Choroid plexus epithelial cell (primary cell): ENCODE data around the gene CDC45.

Source experiments
- DNase-seq: peaks from one replicate; pipeline ENCODE4 v3.0.0-alpha.2; 2010; ENCODE audit warnings: low read depth
- H3K4me3 ChIP-seq: 2 replicates; pipeline ENCODE4 v1.5.1; 2011; ENCODE audit warnings: low read depth, mild to moderate bottlenecking, control low read depth, low read length, moderate library complexity
- TF ChIP-seq, protein P1 (sequence below): conservative IDR thresholded peaks from 2 replicates; pipeline ENCODE4 v1.5.1; 2011; ENCODE audit warnings: low read depth, mild to moderate bottlenecking, control low read depth, inconsistent platforms, low read length, moderate library complexity

CDC45 gene

DNA sequence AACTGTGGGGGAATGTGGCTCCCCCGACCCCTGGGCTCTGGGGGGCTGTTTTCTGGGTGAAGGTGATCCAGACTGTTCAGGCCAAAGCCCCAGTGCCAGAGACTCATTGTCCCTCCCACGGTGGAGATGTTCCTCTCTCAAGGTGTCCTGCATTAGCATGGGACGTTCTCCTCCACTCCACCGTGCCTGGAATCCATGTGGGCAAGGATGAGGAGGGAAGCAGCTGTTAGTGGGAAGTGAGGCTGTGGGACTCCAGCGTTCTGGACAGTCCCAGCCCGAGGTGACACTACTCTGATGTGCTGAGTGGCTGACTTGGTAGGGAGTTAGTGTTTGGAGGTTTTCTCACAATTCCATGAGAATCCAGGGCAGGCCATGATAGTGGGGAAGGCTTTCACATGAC lies 75.9 kb downstream of the CDC45 start:
- H3K4me3 ChIP-seq = no peak overlapping the region
- TF ChIP-seq, protein P1, sequence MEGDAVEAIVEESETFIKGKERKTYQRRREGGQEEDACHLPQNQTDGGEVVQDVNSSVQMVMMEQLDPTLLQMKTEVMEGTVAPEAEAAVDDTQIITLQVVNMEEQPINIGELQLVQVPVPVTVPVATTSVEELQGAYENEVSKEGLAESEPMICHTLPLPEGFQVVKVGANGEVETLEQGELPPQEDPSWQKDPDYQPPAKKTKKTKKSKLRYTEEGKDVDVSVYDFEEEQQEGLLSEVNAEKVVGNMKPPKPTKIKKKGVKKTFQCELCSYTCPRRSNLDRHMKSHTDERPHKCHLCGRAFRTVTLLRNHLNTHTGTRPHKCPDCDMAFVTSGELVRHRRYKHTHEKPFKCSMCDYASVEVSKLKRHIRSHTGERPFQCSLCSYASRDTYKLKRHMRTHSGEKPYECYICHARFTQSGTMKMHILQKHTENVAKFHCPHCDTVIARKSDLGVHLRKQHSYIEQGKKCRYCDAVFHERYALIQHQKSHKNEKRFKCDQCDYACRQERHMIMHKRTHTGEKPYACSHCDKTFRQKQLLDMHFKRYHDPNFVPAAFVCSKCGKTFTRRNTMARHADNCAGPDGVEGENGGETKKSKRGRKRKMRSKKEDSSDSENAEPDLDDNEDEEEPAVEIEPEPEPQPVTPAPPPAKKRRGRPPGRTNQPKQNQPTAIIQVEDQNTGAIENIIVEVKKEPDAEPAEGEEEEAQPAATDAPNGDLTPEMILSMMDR = no peak
- no peak for DNase-seq

DNA sequence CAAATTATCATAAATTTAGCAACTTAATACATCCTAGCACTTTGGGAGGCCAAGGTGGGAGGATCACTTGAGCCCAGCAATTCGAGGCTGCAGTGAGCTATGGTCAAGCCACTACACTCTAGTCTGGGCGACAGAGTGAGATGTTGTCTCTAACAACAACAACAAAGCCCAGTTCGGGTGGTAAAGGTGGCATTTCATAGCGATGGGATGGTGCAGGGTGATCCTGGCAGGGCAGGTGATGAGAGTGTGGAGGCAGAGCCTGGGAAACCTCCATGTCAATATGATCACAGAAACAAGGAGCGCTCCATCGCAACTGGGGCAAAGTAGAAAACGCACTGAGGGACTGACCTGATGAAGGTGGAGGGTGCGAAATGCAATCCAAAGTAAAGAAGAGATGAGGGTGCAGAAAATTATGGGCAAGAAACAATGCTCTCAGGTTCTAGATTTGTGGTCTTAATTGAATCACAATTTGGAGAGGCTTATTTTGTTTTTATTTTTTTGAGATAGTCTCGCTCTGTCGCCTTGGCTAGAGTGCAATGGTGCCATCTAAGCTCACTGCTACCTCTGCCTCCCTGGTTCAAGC lies 77.3 kb downstream of the CDC45 start:
- DNase-seq = no peak
- no peak overlapping the region for H3K4me3 ChIP-seq
- TF ChIP-seq, protein P1 = no peak

DNA sequence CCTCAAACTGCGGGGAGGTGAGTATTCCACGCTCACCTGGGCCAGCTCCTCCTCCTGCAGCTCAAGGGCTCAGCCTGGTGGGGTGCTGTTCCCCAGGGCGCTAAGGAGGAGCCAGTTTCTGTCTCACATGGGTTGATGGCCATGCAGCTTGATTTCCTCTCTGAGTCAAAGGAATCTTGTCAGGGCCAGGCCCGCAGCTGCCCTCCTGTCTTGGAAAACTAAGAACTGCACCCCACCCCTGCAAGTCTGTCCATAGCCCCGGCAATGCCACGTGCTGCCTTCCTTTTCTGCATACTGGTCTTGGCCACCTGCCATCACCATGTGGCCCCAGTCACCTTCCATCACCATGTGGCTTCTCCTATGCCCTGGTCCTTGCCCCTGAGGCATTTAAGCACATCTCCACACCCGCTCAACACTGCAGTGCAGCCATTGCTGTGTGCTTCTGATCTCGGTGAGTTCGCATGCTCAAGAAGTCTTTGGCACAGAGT lies 79.6 kb downstream of the CDC45 start:
- DNase-seq = no peak
- TF ChIP-seq, protein P1 = no peak

DNA sequence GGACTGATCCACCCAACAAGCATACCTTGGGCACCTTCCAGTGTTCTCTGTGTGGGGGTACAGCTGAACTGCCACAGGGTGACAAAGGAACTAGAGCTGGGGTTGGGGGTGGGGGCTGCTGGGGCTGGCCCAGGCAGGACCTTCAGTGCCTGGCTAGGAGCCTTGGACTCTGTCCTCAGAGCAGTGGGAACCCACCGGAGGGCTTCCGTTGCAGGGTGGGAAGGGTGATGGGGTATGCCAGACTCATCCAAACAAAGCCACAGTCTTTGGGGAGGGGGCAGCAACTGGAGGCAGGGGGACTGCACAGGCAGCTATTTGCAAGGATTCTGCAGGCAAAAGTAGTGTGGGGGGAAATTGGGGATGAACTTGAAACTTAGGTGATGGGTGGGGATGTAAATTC lies 80.2 kb downstream of the CDC45 start:
- no peak for DNase-seq
- H3K4me3 ChIP-seq = no peak overlapping the region
- TF ChIP-seq, protein P1 = no peak

More for the DNA sequence above, 79.6 kb downstream of the CDC45 start:
- no peak overlapping the region for H3K4me3 ChIP-seq

DNA sequence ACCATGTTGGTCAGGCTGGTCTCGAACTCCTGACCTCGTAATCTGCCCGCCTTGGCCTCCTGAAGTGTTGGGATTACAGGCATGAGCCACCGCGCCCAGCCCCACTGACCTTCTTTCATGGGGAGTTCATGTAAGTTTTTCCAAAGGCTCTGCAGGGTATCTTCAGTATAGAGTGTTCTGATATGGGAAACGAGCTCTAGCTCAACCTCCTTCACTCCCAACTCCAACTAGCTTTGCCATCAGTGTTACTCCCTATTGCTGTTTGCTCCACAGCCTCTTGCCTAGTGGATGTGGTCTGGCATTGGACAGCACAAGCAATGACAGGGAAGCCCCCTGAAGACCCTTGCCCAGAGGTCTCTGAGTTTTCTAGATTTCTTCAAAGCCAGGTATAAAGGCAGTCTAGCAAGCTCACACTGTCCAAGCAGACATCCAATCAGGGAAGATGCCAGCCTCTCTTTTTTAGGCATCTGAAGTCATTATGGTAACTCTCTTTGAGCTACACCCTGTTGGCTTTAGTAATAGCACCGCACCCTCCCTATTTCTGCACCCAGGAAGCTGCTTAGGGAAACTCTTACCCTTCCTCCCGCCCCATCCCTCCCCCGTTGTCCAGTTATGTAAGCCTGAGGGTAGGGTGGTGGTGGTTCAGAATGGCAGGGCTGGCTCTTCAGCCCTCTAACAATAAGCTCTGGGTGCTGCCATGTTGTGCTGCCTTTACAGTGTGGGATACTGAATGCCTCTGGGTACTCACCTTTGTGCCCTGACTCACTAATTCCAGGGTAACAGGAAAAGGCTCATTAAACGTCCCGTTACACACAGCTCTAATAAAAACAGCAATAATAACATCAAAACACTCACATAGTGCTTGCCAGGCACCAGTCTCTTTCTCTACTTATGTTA lies 85.9 kb downstream of the CDC45 start:
- DNase-seq = no peak
- no peak overlapping the region for H3K4me3 ChIP-seq

DNA sequence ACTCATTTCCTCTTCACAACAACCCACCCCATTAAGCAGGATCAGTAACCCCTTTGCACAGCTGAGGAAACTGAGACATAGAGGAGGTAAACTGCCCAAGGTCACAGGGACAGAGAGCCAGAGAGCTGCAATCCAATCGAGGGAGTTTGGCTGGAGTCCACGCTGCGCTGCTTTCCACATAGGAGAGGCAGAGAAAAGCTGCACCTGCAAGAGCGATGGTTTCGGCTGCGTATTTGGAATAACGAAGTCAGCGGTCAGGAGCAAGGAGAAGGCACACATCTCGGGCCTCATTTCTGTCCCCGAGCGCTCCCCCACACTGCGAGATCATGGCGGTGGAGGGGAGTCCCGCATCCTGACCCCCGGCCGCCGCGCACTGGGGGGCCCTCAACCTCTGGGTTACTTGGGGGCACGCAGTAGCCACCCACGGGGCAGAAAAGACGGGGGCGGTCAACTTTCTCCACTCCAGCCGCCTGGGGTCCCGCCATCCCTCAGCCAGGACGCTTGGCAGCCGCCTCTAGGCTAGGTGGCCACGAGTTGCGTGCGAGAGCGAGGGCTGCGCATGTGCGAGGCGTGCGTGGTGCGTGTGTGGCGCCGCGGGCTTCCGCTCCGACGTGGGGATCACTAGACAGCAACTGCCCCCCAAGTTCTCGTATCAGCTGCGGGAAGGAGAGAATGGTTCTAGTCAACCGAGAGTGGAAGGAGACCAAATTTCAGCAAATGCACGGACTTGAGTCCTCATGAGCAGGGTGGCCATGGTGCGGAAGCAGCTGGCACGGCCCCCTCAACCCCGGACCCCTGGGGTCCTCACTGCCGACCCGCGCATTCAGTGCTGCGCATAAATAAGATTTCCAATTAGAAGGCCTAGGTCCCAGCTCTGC lies 86.8 kb downstream of the CDC45 start:
- TF ChIP-seq, protein P1 = no peak
- DNase-seq = no peak
- H3K4me3 ChIP-seq = no peak overlapping the region

More for the DNA sequence above, 85.9 kb downstream of the CDC45 start:
- TF ChIP-seq, protein P1 = no peak
